ENCODE data around the gene CBLC.

CBLC gene

GRCh38 chr19:44757057-44757734, 20.5 kb upstream of the CBLC start:
- Histone ChIP-seq H3K36me3 (ENCODE audit: insufficient read depth, insufficient read length, low read length) (peaks cover 4% of the 10 kb centered on the region), H3K27me3 (ENCODE audit: insufficient read depth, insufficient read length) (peaks cover 28% of the 10 kb centered on the region), H3K4me3 (ENCODE audit: insufficient read length, low read depth) (peak overlapping the region; percentile 29), H3K9me3 (ENCODE audit: insufficient read depth, low read length) (no peaks in the 10 kb centered on the region), H3K9ac (ENCODE audit: insufficient read length, low read depth) (peak overlapping the region; percentile 5), H3K4me1 (ENCODE audit: insufficient read depth, insufficient read length) (peaks cover 21% of the 10 kb centered on the region)
- TF ChIP-seq YY1 (IDR thresholded peaks at IDR 0.05; ENCODE audit: insufficient read depth, insufficient read length) (no peak), ZNF274 (IDR thresholded peaks at IDR 0.05; ENCODE audit: low read depth, low read length) (no peak), SUZ12 (IDR thresholded peaks at IDR 0.05; ENCODE audit: extremely low read depth, insufficient read depth, insufficient read length) (no peak)
- DNase-seq (ENCODE audit: low read depth, low spot score): no peak

- peaks cover 4% of the 10 kb centered on the region for H3K36me3 ChIP-seq (ENCODE audit: insufficient read depth, insufficient read length, low read length)
- DNase-seq (ENCODE audit: low read depth, low spot score): no peak
- H3K4me1 ChIP-seq (ENCODE audit: insufficient read depth, insufficient read length): peaks cover 21% of the 10 kb centered on the region
- no peak for TF ChIP-seq ZNF274 (IDR thresholded peaks at IDR 0.05; ENCODE audit: low read depth, low read length)
- TF ChIP-seq YY1 (IDR thresholded peaks at IDR 0.05; ENCODE audit: insufficient read depth, insufficient read length): no peak
- TF ChIP-seq SUZ12 (IDR thresholded peaks at IDR 0.05; ENCODE audit: extremely low read depth, insufficient read depth, insufficient read length): no peak
- H3K27me3 ChIP-seq (ENCODE audit: insufficient read depth, insufficient read length): peaks cover 28% of the 10 kb centered on the region
- peak overlapping the region; percentile 33 for H3K9ac ChIP-seq (ENCODE audit: insufficient read length, low read depth)
- H3K4me3 ChIP-seq (ENCODE audit: insufficient read length, low read depth): peak overlapping the region; percentile 29
- H3K9me3 ChIP-seq (ENCODE audit: insufficient read depth, low read length): no peaks in the 10 kb centered on the region
Measured at GRCh38 chr19:44757735-44758505, 19.8 kb upstream of the CBLC start.

GRCh38 chr19:44758596-44758995, 19.1 kb upstream of the CBLC start:
- TF ChIP-seq YY1 (IDR thresholded peaks at IDR 0.05; ENCODE audit: insufficient read depth, insufficient read length) (no peak), ZNF274 (IDR thresholded peaks at IDR 0.05; ENCODE audit: low read depth, low read length) (no peak), SUZ12 (IDR thresholded peaks at IDR 0.05; ENCODE audit: extremely low read depth, insufficient read depth, insufficient read length) (no peak)
- peak overlapping the region; percentile 29 for H3K4me3 ChIP-seq (ENCODE audit: insufficient read length, low read depth)
- H3K9me3 ChIP-seq (ENCODE audit: insufficient read depth, low read length): no peaks in the 10 kb centered on the region
- peaks cover 28% of the 10 kb centered on the region for H3K27me3 ChIP-seq (ENCODE audit: insufficient read depth, insufficient read length)
- DNase-seq (ENCODE audit: low read depth, low spot score): no peak
- peaks cover 4% of the 10 kb centered on the region for H3K36me3 ChIP-seq (ENCODE audit: insufficient read depth, insufficient read length, low read length)
- peaks cover 21% of the 10 kb centered on the region for H3K4me1 ChIP-seq (ENCODE audit: insufficient read depth, insufficient read length)
- H3K9ac ChIP-seq (ENCODE audit: insufficient read length, low read depth): no peak overlapping the region

- Histone ChIP-seq H3K27me3 (ENCODE audit: insufficient read depth, insufficient read length) (peaks cover 28% of the 10 kb centered on the region), H3K9ac (ENCODE audit: insufficient read length, low read depth) (no peak overlapping the region), H3K36me3 (ENCODE audit: insufficient read depth, insufficient read length, low read length) (peaks cover 4% of the 10 kb centered on the region), H3K4me1 (ENCODE audit: insufficient read depth, insufficient read length) (peaks cover 20% of the 10 kb centered on the region), H3K4me3 (ENCODE audit: insufficient read length, low read depth) (no peak overlapping the region), H3K9me3 (ENCODE audit: insufficient read depth, low read length) (no peaks in the 10 kb centered on the region)
- no peak for DNase-seq (ENCODE audit: low read depth, low spot score)
- TF ChIP-seq ZNF274 (IDR thresholded peaks at IDR 0.05; ENCODE audit: low read depth, low read length) (no peak), SUZ12 (IDR thresholded peaks at IDR 0.05; ENCODE audit: extremely low read depth, insufficient read depth, insufficient read length) (no peak), YY1 (IDR thresholded peaks at IDR 0.05; ENCODE audit: insufficient read depth, insufficient read length) (no peak)
Measured at GRCh38 chr19:44759083-44759804, 18.4 kb upstream of the CBLC start.

GRCh38 chr19:44762038-44762437, 15.7 kb upstream of the CBLC start:
- Histone ChIP-seq H3K4me1 (ENCODE audit: insufficient read depth, insufficient read length) (peaks cover 10% of the 10 kb centered on the region), H3K9ac (ENCODE audit: insufficient read length, low read depth) (no peak overlapping the region), H3K9me3 (ENCODE audit: insufficient read depth, low read length) (no peaks in the 10 kb centered on the region), H3K27me3 (ENCODE audit: insufficient read depth, insufficient read length) (peaks cover 2% of the 10 kb centered on the region), H3K4me3 (ENCODE audit: insufficient read length, low read depth) (no peak overlapping the region), H3K36me3 (ENCODE audit: insufficient read depth, insufficient read length, low read length) (peaks cover 4% of the 10 kb centered on the region)
- DNase-seq (ENCODE audit: low read depth, low spot score): no peak
- TF ChIP-seq YY1 (IDR thresholded peaks at IDR 0.05; ENCODE audit: insufficient read depth, insufficient read length) (no peak), SUZ12 (IDR thresholded peaks at IDR 0.05; ENCODE audit: extremely low read depth, insufficient read depth, insufficient read length) (no peak), ZNF274 (IDR thresholded peaks at IDR 0.05; ENCODE audit: low read depth, low read length) (no peak)

- no peak overlapping the region for H3K9ac ChIP-seq (ENCODE audit: insufficient read length, low read depth)
- H3K4me1 ChIP-seq (ENCODE audit: insufficient read depth, insufficient read length): peaks cover 3% of the 10 kb centered on the region
Measured at GRCh38 chr19:44765033-44765948, 12.4 kb upstream of the CBLC start.

More at GRCh38 chr19:44765033-44765948, 12.4 kb upstream of the CBLC start:
- Histone ChIP-seq H3K9me3 (ENCODE audit: insufficient read depth, low read length) (no peaks in the 10 kb centered on the region), H3K36me3 (ENCODE audit: insufficient read depth, insufficient read length, low read length) (no peaks in the 10 kb centered on the region), H3K27me3 (ENCODE audit: insufficient read depth, insufficient read length) (no peaks in the 10 kb centered on the region), H3K4me3 (ENCODE audit: insufficient read length, low read depth) (no peak overlapping the region)
- TF ChIP-seq SUZ12 (IDR thresholded peaks at IDR 0.05; ENCODE audit: extremely low read depth, insufficient read depth, insufficient read length) (no peak), YY1 (IDR thresholded peaks at IDR 0.05; ENCODE audit: insufficient read depth, insufficient read length) (no peak), ZNF274 (IDR thresholded peaks at IDR 0.05; ENCODE audit: low read depth, low read length) (no peak)
- no peak for DNase-seq (ENCODE audit: low read depth, low spot score)

Measured in NT2/D1 (cell line).